ENCODE measurements around the gene PTPN4.

DNA sequence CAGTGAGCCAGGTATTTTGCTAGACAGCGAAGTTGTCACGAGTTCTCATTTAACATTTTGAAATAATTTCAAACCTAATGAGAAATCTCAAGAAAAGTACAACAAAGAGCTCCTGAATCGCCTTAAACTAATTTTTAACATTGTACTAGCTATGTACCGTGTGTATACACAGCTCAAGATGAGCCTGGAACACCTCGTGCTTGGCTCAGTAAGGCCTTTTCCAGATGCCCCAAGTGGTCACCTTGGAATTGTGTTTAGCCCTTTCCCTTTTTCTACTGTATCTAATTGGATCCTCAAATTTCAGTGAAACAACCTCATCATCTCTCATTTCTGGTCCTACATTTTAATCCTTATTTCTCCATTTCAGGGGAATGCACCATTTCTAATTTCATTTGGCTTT lies 7.2 kb downstream of the PTPN4 start:
- TF ChIP-seq EZH2 (IDR thresholded peaks at IDR 0.05; ENCODE audit: insufficient read depth, poor library complexity, severe bottlenecking) (no peak), EZH2phosphoT487 (IDR thresholded peaks at IDR 0.05; ENCODE audit: insufficient read depth, low read depth) (no peak)
